GM21528 (cell line): ENCODE data around the gene KDM4C.
"Not testable (repeated sequence)": the region's sequence is repeated elsewhere in the genome, so short reads cannot be mapped to it uniquely, and the experiment has no call there.

Experiments used
- ATAC-seq: cut with Tn5 transposase; IDR thresholded peaks from one replicate; pipeline ENCODE4 v1.9.1; 2021; ENCODE audit warnings: mild to moderate bottlenecking, moderate library complexity; ENCODE audit not compliant: unreplicated experiment, low FRiP score

KDM4C gene

DNA sequence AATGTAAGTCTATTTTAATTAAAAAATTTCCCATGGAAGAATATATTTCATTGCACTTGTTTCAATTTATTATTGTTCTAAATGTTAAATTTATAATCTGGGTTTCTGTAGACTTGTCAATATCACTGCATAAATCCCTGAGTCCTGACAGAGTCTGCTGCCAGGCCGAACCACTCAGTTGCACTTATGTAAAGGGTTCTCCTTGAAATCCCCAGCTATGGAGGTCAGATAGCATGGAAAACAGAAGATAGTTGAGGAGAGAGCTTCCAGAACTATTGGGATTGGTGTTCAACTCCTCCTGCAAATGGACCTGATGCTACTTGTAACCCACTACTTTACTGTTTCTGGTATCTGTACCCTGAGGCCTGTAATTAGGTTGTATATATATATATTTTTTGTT, 37.2 kb downstream of the KDM4C start:
- no peak for ATAC-seq

DNA sequence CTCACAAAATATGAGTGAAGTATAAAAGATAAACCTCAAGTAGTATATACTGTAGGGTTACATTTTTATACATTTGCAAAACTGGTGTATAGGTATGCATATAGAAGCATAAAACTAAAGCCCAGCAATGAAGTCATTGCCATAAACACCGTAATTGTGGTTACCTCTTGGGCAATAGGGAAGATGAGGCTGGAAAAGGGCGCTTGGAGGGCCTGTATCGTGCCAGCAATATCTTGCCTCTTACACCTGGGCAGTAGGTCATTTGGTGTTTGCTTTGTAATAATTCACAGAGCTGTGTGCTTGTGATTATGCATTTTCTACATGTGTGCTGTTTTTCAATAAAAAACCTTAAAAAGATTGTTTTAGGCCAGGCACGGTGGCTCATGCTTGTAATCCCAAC, 45.2 kb downstream of the KDM4C start:
- no peak for ATAC-seq

DNA sequence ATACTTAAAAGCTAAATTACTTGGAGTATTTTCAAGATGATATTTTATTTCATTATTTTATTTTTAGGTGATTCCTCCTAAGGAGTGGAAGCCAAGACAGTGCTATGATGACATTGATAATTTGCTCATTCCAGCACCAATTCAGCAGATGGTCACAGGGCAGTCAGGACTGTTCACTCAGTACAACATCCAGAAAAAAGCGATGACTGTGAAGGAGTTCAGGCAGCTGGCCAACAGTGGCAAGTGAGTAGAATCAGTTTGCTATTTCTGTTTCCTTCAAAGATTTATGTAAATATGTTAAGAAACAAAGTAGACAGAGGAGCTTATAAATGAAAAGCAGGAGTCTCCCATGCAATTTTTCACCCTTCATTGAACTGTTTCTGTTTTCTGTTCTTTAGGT, 47.8 kb downstream of the KDM4C start:
- ATAC-seq = no peak

DNA sequence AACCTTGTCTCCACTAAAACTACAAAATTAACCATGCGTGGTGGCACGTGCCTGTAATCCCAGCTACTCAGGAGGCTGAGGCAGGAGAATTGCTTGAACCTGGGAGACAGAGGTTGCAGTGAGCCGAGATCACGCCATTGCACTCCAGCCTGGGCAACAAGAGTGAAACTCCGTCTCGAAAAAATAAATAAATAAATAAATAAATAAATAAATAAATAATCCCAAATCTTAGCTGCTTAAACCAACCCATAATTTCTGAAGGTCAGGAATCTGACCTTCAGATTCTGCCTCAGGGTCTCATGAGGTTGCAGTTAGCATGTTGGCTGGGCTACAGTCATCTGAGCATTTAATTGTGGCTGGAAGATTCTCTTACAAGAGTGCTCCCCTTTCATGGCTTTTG, 48.5 kb downstream of the KDM4C start:
- ATAC-seq = not testable (repeated sequence)

DNA sequence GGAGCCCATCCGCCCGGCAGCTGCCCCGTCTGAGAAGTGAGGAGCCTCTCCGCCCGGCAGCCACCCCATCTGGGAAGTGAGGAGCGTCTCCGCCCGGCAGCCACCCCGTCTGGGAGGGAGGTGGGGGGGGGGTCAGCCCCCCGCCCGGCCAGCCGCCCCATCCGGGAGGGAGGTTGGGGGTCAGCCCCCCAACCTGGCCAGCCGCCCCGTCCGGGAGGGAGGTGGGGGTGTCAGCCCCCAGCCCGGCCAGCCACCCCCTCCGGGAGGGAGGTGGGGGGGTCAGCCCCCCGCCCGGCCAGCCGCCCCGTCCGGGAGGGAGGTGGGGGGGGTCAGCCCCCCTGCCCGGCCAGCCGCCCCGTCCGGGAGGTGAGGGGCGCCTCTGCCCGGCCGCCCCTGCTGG, 49.9 kb downstream of the KDM4C start:
- ATAC-seq = not testable (repeated sequence)

DNA sequence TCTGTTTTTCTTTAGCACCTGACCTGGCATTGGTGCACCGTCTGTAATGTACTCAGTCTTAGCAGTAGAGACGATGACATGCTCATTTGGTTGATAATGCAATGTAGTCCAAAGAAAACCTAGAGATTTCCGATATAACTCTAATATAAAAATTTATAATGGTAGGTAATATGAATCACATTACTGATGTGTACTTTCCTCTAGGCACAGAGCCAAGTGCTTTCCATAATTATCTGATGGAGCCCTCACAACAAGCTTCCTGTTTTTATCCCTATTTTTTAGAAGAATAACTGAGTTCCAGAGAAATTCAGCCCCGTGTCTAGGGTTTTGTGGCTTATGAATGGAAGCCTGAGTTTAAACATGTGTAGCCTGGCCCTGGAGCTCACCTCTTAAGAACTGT, 53.7 kb downstream of the KDM4C start:
- no peak for ATAC-seq

DNA sequence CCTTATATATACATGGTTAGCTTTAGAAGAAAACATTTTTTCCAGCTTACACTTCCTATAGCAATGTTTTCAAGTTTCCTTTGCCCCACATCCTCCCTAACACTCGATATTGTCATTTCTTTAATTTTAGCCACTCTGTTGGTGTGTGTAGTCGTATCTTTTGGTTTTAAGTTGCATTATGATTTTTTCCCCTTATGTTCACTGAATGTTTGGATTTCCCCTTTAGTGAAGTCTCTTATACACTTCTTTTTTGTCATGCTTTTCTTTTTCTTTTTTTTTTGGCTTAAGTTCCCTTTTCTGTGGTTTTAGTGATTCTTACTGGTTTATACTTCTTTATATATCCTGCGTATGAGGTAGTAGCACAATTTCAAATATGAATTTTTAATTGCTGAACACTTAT, 58.8 kb downstream of the KDM4C start:
- ATAC-seq = no peak

DNA sequence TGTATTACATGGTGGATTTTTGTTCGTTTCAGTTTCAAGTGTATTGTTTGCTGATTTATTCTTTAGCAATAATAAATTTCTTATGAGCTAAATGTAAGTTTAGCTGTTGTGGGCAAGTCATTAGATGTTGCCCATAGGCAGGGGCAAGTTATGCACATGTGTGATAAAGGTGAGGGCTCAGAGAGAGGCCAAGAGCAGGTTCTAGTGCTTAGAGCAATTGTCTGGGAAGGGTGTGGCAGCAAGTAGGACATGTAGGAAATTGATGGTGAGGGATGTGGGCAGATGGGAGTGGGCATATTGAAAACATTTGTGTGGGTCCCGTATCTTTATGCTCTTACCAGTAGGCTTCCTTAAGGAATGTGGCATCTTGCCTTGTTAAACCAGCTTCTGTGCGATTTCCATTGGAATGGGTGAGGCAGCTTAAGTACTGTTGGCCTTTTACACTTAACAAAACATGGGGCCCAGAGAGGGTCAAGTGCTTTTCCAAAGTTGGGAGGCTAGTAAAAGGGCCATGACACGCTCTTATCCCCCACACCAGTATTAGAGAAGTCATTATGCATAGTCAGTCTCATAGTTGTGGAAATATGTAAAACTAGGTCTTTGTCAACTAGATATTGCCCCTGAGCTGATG, 60.6 kb downstream of the KDM4C start:
- no peak for ATAC-seq

DNA sequence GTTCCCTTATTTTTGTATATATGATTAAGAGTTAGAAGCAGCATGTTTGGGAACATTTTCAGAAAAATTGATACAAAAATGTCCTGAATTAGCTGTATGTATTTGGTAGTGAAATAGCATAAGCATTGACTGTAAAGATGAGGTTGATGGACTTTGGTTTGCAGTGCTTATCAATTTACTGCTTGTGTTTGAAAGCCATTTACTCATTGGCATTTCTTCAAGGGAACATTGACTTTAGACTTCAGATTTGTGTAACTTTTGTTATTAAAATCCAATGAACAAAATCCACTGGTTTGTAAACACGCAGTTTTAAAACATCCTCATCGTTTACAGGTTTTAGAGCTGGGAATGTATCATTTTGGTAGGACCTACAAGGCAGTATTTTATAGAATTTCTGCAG, 61.3 kb downstream of the KDM4C start:
- no peak for ATAC-seq

DNA sequence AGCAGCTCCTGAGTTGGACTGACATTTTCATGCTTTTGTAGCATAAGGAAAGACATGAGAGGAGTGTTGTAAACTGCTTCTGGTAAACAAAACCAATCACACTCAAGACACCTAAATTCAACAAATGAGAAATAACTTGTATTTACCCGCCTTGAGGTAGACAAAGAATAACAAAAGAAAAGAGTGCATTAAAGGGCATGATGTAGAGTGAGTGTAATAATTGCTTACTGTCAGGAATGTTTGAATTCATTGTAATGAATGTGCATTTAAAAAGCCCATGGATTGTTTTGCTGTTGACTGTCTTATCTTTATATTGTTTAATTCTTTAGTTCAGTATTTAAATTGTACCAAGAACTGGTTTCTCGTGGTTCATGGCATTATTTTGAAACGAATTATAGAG, 61.8 kb downstream of the KDM4C start:
- ATAC-seq = no peak

DNA sequence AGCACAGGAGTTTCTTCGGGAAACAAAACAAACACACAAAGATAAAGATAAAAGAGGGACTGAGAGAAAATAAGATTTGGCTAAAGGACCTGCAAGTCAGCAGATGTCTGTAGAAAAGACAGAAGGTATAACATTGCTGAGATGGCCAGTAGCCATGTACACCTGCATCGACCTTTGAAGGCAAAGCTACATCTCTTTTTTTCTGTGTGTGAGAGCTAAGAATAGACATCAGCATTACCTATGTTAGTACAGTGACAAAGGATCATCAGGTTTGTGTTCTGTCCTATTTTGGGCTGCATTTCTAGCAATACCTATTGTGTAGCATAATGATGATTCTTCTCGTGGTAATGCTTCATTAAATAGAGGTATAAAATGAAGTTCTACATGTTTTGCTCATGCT, 64.9 kb downstream of the KDM4C start:
- no peak for ATAC-seq

DNA sequence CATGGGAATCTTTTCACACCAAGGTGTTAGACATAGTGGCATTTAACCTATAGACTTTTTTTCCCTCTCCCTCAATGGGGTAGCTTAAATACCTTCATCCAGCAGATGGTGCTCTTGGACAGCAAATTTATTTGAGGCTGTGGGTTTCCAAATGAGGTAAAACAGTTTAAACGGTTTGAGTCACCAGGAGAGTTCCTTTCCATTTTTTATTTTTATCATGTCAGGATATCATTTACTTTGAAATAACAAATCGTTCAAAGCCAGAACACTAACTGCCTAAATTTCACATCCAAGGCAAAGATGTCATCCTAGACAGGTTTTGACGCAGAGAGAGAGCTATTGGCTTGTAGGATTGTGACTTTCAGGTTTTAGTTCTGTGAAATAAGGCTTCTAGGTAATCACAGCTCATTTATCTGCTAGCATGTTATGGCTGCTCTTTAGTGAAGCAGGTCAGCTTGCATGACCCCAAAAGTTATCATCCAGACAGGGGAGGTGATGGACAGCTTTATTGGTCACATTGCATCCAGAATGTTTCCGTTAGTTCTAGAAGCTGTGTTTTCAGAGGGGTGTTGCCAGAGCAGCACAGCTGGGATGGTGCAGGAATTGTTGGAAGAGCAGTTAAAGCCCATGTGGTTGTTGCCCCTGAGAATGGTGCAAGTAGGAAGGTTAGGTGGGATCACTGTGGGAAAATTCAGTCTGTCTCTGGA, 69.8 kb downstream of the KDM4C start:
- ATAC-seq = no peak

DNA sequence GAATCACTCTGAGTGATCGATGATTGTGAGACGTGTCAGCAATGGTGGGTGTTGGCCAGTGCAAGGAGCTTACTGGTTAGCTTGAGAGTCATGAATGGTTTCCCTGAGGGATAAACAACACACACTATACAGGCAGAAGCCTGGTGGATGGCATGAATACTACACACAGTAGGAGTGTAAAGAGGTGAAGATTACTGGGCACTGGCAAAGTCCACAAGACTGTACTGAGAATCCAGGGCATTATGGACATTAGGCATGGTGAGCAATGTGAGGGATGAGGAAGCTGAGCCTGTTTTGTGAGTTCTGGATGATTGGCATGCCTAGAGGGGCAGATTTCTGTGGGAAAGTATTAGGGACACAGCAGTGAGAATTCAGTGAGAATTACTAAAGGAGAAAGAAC, 71.3 kb downstream of the KDM4C start:
- no peak for ATAC-seq

DNA sequence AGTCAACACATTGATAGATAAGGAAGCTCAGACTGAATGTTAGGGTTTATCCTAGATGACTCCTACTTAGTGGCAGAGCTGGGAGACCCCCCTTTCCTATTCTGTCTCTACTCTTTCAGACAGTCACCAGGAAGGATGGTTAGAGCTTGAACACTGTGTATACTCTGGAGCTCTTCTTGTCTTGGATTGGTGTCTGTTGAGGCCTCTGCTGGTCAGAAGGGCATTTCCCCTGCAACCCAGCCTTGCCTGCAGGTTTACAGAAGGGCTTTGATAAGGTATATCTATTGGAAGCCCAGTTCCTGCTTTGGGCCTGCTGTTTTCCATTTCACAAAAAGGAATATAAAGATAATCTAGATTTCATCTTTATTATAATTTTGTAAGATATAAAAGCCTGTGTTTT, 71.8 kb downstream of the KDM4C start:
- no peak for ATAC-seq

DNA sequence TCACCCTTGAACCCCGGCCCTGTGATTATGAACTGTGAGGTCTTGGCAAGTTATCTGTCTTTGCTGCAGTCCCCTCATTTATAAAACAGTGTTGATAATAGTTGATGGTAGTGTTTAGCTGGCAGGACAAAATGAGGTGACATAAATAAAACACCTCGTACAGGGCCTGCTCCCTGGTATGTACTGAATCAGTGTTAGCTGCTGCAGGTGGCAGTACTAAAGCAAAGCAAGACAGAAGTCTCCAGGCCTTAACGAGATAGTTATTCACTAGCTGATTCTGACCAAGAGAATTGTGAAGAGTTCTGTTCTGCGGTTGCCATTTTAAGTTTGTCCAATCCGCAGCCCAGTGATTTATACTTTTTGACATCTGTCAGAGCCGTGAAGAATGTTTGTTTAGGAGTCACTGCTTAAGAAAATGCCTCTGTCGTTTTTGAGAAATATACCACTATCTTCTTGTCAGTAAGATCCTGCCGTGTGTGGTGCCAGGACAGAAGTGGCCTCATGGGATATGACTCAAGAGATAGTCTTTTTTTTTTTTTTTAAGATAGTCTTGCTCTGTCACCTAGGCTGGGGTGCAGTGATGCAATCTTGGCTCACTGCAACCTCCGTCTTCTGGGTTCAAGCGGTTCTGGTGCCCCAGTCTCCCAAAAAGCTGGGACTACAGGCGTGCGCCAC, 75.9 kb downstream of the KDM4C start:
- ATAC-seq = no peak

DNA sequence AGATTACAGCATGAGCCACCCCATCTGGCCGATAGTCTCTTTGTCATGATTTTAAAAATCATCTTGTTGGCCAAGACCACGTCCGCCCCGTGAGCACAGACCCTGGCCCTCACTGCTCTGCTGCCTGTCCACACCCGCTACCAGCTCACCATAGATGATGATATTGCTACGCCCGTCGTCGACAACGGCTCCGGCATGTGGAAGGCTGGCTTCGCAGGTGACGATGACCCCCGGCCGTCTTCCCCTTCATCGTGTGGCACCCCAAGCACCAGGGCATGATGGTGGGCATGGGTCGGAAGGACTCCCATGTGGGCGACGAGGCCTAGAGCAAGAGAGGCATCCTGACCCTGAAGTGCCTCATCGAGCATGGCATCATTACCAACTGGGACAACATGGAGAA, 76.5 kb downstream of the KDM4C start:
- ATAC-seq = no peak

DNA sequence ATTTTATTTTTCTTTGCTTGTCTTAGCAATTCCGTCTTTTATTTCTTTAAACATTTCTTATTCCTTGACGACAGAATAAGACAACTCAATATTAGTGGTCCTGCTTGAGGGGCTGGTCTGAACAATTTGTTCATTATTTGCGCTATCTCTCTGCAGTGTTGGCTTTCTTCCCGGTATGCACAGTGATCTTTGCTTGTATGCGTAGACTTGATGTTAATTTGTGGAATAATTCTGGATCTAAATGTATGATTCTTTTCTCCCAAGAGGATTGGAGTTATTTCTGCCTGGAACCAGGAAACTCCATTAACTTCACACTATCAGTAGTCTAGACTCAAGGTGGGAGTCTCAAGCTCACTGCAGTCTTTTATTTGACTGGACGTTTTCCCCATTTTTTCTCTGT, 80.4 kb downstream of the KDM4C start:
- ATAC-seq = no peak

DNA sequence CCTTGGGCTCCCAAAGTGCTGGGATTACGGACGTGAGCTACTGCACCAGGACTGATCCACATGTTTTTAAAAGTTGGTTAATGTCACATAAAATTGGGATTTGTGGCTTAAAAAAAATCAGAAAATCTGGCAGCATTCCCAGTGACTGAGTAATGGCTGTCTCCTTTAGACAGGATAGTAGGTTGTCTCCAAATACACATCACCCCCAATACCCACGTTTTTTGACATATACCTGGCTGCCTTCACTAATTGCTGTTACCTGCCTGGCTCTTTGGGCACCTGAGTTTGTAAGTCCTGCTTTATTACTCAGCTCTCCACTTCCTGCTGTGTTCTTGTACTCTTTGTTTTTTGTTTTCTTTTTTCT, 84.8 kb downstream of the KDM4C start:
- ATAC-seq = no peak

DNA sequence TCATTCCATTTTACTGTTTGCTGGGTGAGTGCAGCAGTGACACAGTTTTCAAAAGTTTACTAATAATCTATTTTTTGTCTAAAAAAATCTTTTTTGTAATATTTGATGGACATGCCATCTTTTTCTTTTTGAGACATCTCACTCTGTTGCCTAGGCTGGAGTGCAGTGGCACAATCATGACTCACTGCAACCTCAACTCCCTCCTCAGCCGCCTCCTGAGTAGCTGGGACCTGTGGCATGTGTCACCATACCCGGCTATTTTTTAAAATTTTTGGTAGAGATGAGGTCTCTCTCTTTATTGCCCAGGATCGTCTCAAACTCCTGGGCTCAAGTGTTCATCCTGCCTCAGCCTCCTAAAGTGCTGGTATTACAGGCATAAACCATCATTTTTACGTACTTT, 86.0 kb downstream of the KDM4C start:
- ATAC-seq = no peak

DNA sequence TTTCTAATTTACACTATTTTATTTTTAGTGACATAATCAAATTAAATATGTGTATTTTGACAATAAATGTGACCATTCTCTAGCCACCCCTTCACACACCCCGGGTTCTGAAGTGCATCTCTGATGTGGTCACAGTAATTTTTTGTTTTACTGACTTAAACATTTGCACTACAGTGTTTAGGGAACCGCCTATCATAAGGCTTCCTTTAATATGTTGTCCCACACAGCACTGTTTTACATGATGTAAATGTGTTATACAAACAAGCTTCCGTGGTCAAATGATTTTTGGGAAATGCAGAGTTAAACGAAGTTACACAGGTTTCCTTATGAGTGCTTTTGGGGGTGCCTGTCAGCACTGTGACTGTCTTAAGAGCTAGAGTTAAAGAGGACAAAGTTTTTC, 86.5 kb downstream of the KDM4C start:
- no peak for ATAC-seq

DNA sequence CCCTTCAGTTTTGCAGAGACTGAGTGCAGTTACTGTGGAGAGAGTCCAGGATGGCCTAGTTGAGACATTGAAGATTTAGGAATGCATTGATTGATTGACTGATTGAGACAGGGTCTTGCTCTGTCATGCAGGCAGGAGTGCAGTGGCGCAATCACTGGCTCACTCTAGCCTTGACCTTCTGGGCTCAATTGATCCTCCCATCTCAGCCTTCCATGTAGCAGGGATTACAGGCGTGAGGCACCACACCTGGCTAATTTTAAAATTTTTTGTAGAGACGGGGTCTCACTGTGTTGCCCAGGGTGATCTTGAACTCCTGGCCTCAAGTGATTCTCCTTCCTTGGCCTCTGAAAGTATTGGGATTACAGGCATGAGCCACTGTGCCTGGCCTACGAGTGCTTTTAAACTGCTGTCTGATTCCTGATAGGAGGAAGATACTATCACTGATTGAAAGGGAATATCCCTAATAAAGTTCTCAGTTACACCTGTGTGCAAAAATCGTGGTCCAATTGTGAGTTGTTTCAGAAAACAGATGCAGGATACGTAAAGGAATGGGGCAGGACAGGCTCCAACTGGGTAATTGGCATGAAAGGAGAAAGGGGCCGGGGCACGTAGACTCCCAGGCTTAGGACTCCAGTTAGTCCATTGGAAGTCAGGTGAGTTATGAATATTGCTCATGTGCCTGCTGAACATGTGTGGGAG, 87.5 kb downstream of the KDM4C start:
- ATAC-seq = no peak

DNA sequence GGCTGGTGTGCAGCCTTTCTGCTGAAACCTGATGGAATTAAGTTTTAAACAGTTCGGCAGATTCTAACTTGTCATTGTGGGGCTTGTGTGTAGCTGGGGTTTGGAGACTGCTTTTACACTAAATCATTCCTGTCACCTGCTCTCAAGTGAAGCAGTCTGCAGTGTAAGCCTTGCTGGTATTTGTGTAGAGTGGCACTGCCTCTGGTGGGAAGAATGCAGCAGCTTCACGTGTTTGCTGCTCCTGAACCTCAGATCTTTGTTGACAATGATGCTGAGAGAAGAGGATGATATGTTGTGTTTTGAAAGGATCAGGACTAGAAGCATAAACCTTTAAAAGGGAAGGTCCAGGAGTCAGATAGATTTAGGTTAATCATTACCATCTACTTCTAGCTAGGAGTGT, 88.1 kb downstream of the KDM4C start:
- no peak for ATAC-seq
